GM19438 (cell line): ENCODE data around the gene ELOVL7.
"Not testable (repeated sequence)": the region's sequence is repeated elsewhere in the genome, so short reads cannot be mapped to it uniquely, and the experiment has no call there.

Experiments used
- ATAC-seq: cut with Tn5 transposase; IDR thresholded peaks from one replicate; pipeline ENCODE4 v1.9.1; 2021; ENCODE audit warnings: low read depth; ENCODE audit not compliant: unreplicated experiment

ELOVL7 gene

GRCh38 chr5:60718166-60718892 lies 125.7 kb downstream of the ELOVL7 start:
- no peak for ATAC-seq

DNA sequence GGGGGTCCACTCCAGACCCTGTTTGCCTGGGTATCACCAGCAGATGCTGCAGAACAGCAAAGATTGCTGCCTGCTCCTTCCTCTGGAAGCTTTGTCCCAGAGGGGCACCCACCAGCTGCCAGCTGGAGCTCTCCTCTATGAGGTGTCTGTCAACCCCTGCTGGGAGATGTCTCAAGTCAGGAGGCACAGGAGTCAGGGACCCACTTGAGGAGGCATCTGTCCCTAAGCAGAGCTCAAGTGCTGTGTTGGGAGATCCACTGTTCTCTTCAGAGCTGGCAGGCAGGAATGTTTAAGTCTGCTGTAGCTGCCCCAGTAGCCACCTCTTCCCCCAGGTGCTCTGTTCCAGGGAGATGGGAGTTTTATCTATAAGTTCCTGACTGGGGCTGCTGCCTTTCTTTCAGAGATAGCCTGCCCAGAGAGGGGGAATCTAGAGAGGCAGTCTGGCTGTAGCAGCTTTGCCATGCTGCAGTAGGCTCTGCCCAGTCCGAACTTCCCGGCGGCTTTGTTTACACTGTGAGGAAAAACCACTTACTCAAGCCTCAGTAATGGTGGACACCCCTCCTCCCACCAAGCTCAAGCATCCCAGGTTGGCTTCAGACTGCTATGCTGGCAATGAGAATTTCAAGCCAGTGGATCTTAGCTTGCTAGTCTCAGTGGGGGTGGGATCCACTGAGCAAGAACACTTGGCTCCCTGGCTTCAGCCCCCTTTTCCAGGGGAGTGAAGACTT lies 128.7 kb downstream of the ELOVL7 start:
- not testable (repeated sequence) for ATAC-seq

DNA sequence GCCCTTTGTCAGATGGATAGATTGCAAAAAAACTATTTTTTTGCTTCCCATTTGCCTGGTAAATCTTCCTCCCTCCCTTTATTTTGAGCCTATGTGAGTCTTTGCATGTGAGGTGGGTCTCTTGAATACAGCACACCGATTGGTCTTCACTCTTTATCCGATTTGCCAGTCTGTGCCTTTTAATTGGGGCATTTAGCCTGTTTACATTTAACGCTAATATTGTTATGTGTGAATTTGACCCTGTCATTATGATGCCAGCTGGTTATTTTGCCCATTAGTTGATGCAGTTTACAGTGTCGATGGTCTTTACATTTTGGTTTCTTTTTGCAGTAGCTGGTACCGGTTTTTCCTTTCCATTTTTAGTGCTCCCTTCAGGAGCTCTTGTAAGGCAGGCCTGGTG lies 131.1 kb downstream of the ELOVL7 start:
- ATAC-seq = no peak

DNA sequence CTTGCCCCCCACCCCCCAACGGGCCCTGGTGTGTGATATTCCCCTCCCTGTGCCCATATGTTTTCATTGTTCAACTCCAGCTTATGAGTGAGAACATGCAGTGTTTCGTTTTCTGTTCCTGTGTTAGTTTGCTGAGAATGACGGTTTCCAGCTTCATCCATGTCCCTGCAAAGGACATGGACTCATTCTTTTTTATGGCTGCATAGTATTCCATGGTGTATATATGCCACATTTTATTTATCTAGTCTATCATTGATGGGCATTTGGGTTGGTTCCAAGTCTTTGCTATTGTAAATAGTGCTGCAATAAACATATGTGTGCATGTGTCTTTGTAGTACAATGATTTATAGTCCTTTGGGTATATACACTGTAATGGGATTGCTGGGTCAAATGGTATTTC lies 132.2 kb downstream of the ELOVL7 start:
- ATAC-seq = not testable (repeated sequence)

GRCh38 chr5:60710362-60710761 lies 133.7 kb downstream of the ELOVL7 start:
- no peak for ATAC-seq

DNA sequence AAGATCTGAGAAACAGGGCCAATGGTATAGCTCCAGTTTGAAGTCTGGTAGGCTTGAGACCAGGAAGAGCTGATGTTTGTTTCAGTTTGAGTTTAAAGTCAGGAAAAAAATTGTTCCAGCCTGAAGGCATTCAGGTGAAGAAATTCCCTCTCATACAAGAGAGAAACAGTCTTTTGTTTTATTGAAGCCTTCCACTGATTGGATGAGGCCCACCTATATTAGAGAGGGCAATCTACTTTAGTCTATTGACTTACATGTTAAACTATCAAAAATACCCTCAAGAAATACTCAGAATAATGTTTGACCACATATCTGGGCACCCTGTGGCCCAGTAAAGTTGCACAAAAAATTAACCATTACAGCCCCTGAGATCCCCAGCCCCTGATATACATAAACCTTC lies 138.9 kb downstream of the ELOVL7 start:
- no peak for ATAC-seq

DNA sequence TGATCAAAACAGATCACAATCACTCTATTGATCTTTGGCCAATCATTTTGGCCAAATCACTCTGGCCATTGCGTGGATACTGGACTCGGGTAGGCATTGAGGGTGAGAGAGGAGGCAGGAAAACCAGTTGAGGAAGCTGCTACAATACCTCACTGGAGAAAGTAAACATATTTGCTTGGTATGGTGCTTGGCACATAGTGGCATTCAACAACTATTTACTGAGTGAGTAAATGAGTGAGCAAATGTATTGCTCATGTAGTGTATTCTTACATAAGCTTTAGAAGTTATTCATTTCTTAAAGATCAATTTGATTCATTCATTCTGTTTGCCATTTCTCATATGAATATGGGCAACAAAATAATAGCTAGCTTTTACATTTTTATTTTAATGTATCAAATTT lies 140.1 kb downstream of the ELOVL7 start:
- no peak for ATAC-seq
